Sigmoid colon (tissue), 3 donors: ENCODE results near the gene DAPK2.

Experiments used
- CTCF ChIP-seq, 4 experiments: fragments of 450-650 bp in 3 of 4; fragments of 200-600 bp in 1 of 4; IDR thresholded peaks; one replicate each; pipeline ENCODE4 v1.5.1; 2016 to 2019; ENCODE audit warnings: antibody characterized with exemption in 4 of 4, mild to moderate bottlenecking in 3 of 4, moderate library complexity in 2 of 4
- POLR2A ChIP-seq, 2 donors: fragments of 450-650 bp; IDR thresholded peaks; one replicate each; pipeline ENCODE4 v1.6.1; 2016; ENCODE audit warnings: antibody characterized with exemption in 2 of 2, mild to moderate bottlenecking in 2 of 2, moderate library complexity in 2 of 2

GRCh38 chr15:64051407-64052259, 5.3 kb upstream of the DAPK2 start:
- no peak for TF ChIP-seq CTCF (IDR thresholded peaks at IDR 0.05)
- TF ChIP-seq POLR2A (IDR thresholded peaks at IDR 0.05) = no peak
